ENCODE data around the gene COL9A3. TPM values are rescaled to one million over a fixed set of nuclear protein-coding genes. Genes with fewer than 3 reads are reported as not detected.

COL9A3 gene
- total and polyA plus RNA-seq, 12 donors: 0.45 to 15.2 (median 2.3) TPM

DNA sequence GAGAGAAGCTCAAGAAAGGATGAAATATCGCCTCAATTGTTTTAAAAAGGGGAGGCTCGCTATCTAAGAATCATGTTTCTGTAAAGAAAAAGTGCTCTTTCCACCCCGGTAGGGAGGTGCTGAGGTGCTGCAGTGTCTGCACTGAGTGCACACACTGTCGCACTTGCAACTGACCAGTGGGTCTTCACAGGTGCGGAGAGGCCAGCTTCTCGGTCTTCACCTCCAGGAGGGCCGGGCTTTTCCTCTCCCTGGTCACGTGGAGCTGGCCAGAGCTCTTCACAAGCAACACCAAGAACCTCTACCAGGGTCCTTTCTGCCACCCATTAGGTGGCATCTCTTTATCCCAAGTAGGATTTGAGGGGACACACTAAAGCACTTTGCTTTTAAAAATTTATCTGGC, 72.6 kb downstream of the COL9A3 start:
- Histone ChIP-seq H3K27me3 (no peaks in the 10 kb centered on the region), H3K4me1 (peaks cover 0 to 13% (median 0%) of the 10 kb centered on the region in 9 donors), H3K4me3 (no peak overlapping the region), H3K36me3 (peaks cover 16 to 94% (median 69%) of the 10 kb centered on the region in 9 donors), H3K9me3 (no peaks in the 10 kb centered on the region), H3K27ac (no peak overlapping the region)
- DNase-seq (no peak), ATAC-seq (no peak)
- intact Hi-C loops (cut with DNase I): no loop called here
- TF ChIP-seq, protein P1, sequence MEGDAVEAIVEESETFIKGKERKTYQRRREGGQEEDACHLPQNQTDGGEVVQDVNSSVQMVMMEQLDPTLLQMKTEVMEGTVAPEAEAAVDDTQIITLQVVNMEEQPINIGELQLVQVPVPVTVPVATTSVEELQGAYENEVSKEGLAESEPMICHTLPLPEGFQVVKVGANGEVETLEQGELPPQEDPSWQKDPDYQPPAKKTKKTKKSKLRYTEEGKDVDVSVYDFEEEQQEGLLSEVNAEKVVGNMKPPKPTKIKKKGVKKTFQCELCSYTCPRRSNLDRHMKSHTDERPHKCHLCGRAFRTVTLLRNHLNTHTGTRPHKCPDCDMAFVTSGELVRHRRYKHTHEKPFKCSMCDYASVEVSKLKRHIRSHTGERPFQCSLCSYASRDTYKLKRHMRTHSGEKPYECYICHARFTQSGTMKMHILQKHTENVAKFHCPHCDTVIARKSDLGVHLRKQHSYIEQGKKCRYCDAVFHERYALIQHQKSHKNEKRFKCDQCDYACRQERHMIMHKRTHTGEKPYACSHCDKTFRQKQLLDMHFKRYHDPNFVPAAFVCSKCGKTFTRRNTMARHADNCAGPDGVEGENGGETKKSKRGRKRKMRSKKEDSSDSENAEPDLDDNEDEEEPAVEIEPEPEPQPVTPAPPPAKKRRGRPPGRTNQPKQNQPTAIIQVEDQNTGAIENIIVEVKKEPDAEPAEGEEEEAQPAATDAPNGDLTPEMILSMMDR (IDR thresholded peaks at IDR 0.05): no peak
- WGBS, 2 donors: 93% methylated on average over 8 of the region's 8 CpGs

DNA sequence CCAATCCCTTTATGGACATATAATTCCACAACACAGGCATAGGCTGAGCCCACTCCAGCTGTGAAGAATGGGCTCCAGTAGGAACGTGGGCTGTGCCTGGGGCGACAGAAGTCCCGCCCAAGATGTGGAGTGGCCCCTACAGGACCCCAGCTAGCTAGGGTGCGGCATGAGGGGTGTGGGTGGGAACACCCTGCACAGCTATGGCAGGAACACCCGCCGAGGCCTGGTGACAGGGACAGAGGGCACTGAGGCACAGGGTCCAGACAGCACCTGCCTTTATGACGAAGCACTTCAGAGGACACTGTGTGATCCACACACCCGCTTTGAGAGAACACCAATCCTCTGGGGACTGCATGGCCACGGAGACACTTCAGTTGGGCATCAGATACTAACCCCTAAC, 73.0 kb downstream of the COL9A3 start:
- no peak overlapping the region for H3K27ac ChIP-seq
- TF ChIP-seq, protein P1 (IDR thresholded peaks at IDR 0.05): no peak
- H3K27me3 ChIP-seq: no peaks in the 10 kb centered on the region
- no peak overlapping the region for H3K4me3 ChIP-seq
- peaks cover 0 to 13% (median 0%) of the 10 kb centered on the region in 9 donors for H3K4me1 ChIP-seq
- ATAC-seq (no peak), DNase-seq (no peak)
- H3K9me3 ChIP-seq: no peaks in the 10 kb centered on the region
- intact Hi-C loops (cut with DNase I): loop anchor here in 2 of 10 donors (10.0 kb wide), 1 partner anchor 115 kb away; the partner anchor contains the start of gene BHLHE23 (in 2 of the 2)
- peaks cover 16 to 99% (median 73%) of the 10 kb centered on the region in 9 donors for H3K36me3 ChIP-seq
- WGBS, 2 donors: 89 to 92% methylated on average over 9 of the region's 9 CpGs

DNA sequence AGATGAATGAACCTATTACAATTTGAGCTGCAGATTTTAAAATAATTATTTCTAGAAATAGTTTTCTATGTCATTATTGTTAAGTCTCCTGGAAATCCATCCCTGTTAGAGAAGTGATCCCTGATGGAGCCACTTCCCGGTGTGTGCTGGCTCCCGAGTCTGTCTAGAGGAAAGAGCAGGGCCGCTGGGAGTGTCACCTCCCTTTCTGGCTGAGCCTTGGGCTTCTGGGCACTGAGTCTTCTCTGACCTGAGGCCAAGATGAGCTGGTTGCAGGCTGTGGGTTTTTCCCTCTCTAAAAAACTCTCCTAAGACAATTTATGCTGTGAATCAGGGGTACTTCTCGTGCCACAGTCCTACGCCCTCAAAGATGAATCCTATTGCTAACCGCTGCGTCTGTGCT, 73.6 kb downstream of the COL9A3 start:
- TF ChIP-seq, protein P1 (IDR thresholded peaks at IDR 0.05): no peak
- Histone ChIP-seq H3K4me1 (peaks cover 0 to 13% (median 0%) of the 10 kb centered on the region in 9 donors), H3K4me3 (no peak overlapping the region), H3K9me3 (no peaks in the 10 kb centered on the region), H3K27me3 (no peaks in the 10 kb centered on the region), H3K27ac (no peak overlapping the region), H3K36me3 (peaks cover 16 to 100% (median 76%) of the 10 kb centered on the region in 9 donors)
- DNase-seq: no peak
- intact Hi-C loops (cut with DNase I): loop anchor here in 2 of 10 donors (10.0 kb wide), 1 partner anchor 114 kb away; the partner anchor contains the start of gene BHLHE23 (in 2 of the 2)
- WGBS, 2 donors: 83 to 87% methylated on average over 7 of the region's 7 CpGs
- no peak for ATAC-seq

Other genes starting within 250 kb of the COL9A3 start
- 10 to 100 TPM in 3 of 10 donors, 1 to 10 TPM in 7; 1.5 to 34.3 (median 4.9) TPM for gene SLCO4A1, start 174.5 kb upstream of the COL9A3 start, total RNA-seq
- 10 to 100 TPM; 21.7 to 52.7 TPM for gene SLCO4A1, start 174.5 kb upstream of the COL9A3 start, polyA plus RNA-seq
- gene NTSR1, start 108.2 kb upstream of the COL9A3 start, total RNA-seq: under 1 TPM in 2 of 10 donors, not detected in 8; 0.08 TPM
- not detected for gene NTSR1, start 108.2 kb upstream of the COL9A3 start, polyA plus RNA-seq
- gene MRGBP, start 20.6 kb upstream of the COL9A3 start, total RNA-seq: 1 to 10 TPM; 6.8 to 10.0 (median 8.1) TPM
- 10 to 100 TPM in 1 of 2 donors, 1 to 10 TPM in 1; 6.5 to 10.8 TPM for gene MRGBP, start 20.6 kb upstream of the COL9A3 start, polyA plus RNA-seq
- gene OGFR, start 12.2 kb upstream of the COL9A3 start, total RNA-seq: 10 to 100 TPM; 13.0 to 37.5 (median 16.8) TPM
- 10 to 100 TPM; 17.7 to 34.5 TPM for gene OGFR, start 12.2 kb upstream of the COL9A3 start, polyA plus RNA-seq
- gene TCFL5, start 44.8 kb downstream of the COL9A3 start, total RNA-seq: 1 to 10 TPM; 3.5 to 8.3 (median 6.5) TPM
- gene TCFL5, start 44.8 kb downstream of the COL9A3 start, polyA plus RNA-seq: 1 to 10 TPM; 2.5 to 3.4 TPM
- gene DIDO1, start 109.5 kb downstream of the COL9A3 start, total RNA-seq: 10 to 100 TPM; 31.4 to 44.6 (median 37.6) TPM
- gene DIDO1, start 109.5 kb downstream of the COL9A3 start, polyA plus RNA-seq: 10 to 100 TPM; 16.0 to 21.9 TPM
- gene GID8, start 121.1 kb downstream of the COL9A3 start, total RNA-seq: 10 to 100 TPM; 13.7 to 19.9 (median 16.7) TPM
- 10 to 100 TPM in 1 of 2 donors, 1 to 10 TPM in 1; 7.0 to 10.2 TPM for gene GID8, start 121.1 kb downstream of the COL9A3 start, polyA plus RNA-seq
- gene SLC17A9, start 135.7 kb downstream of the COL9A3 start, total RNA-seq: 1 to 10 TPM in 4 of 10 donors, under 1 TPM in 6; 0.19 to 3.6 (median 0.62) TPM
- 1 to 10 TPM; 2.3 to 8.3 TPM for gene SLC17A9, start 135.7 kb downstream of the COL9A3 start, polyA plus RNA-seq
- gene BHLHE23, start 189.9 kb downstream of the COL9A3 start, total RNA-seq: not detected
- under 1 TPM in 1 of 2 donors, not detected in 1; 0.03 TPM for gene BHLHE23, start 189.9 kb downstream of the COL9A3 start, polyA plus RNA-seq

All from heart right ventricle (tissue), 16 donors.